ENCODE data around the gene PSMD3. TPM values are rescaled to one million over a fixed set of nuclear protein-coding genes. Genes with fewer than 3 reads are reported as not detected.

PSMD3 gene
- polyA plus RNA-seq, 2 of the 4 experiments (the other 2 are of a cell fraction) = 87.7 to 193 TPM

GRCh38 chr17:39963829-39964228, 16.8 kb upstream of the PSMD3 start:
- CTCF ChIA-PET = interaction anchor here (1.8 to 13.9 kb wide), 3 partner anchors 10 to 62 kb away, joined by 4 to 405 read pairs (median 6); partner anchors contain the start of gene PSMD3
- H3K4me3 ChIP-seq = no peak overlapping the region
- DNase-seq (ENCODE audit: low read depth in 1 of 2, low spot score in 1 of 2) (no peak), FAIRE-seq (no peak), ATAC-seq (no peak)
- no peaks in the 10 kb centered on the region for H3K4me1 ChIP-seq
- POLR2A ChIA-PET = interaction anchor here (2.0 kb wide), 1 partner anchor 17 kb away, joined by 4 read pairs; the partner anchor contains the start of gene PSMD3
- WGBS (ENCODE audit: missing lambda C conversion rate) = 50% methylated on average over 6 of the region's 6 CpGs
- TF ChIP-seq FOXS1 (CRISPR knock-in tag; IDR thresholded peaks at IDR 0.05) (no peak), BHLHE40 (IDR thresholded peaks at IDR 0.05; ENCODE audit: low read depth, low read length) (no peak), USF2 (IDR thresholded peaks at IDR 0.05) (no peak), POLR2AphosphoS2 (conservative IDR thresholded peaks at IDR 0.05; ENCODE audit: low read length) (no peak), RFX5 (IDR thresholded peaks at IDR 0.05) (no peak), SMC3 (IDR thresholded peaks at IDR 0.05) (no peak), ZC3H11A (IDR thresholded peaks at IDR 0.05) (no peak), E2F6 (IDR thresholded peaks at IDR 0.05; ENCODE audit: borderline replicate concordance, low read depth) (no peak), RAD21 (conservative IDR thresholded peaks at IDR 0.05 in 1 of 2, IDR thresholded peaks at IDR 0.05 in 1 of 2) (no peak), HOXA7 (CRISPR knock-in tag; IDR thresholded peaks at IDR 0.05) (no peak), RNF2 (IDR thresholded peaks at IDR 0.05; ENCODE audit: borderline replicate concordance, low read depth) (no peak), HEYL (CRISPR knock-in tag; IDR thresholded peaks at IDR 0.05) (no peak), RARB (CRISPR knock-in tag; IDR thresholded peaks at IDR 0.05) (no peak), CBX8 (IDR thresholded peaks at IDR 0.05) (no peak), ZNF302 (CRISPR knock-in tag; IDR thresholded peaks at IDR 0.05) (no peak), CTCF (IDR thresholded peaks at IDR 0.05) (no peak), HDAC2 (IDR thresholded peaks at IDR 0.05) (no peak), GATA3 (IDR thresholded peaks at IDR 0.05; ENCODE audit: borderline replicate concordance) (no peak), KDM5A (IDR thresholded peaks at IDR 0.05) (no peak)
- H3K27ac ChIP-seq = no peak overlapping the region
- no peaks in the 10 kb centered on the region for H3K9me3 ChIP-seq
- H3K4me2 ChIP-seq = no peak overlapping the region

GRCh38 chr17:39965017-39965699, 15.4 kb upstream of the PSMD3 start:
- CTCF ChIA-PET = interaction anchor here (0.9 to 19.9 kb wide), 5 partner anchors 5 to 110 kb away, joined by 3 to 405 read pairs (median 5); partner anchors contain the start of genes GSDMA and PSMD3
- Histone ChIP-seq H3K4me1 (no peaks in the 10 kb centered on the region), H3K4me2 (no peak overlapping the region), H3K9me3 (no peaks in the 10 kb centered on the region), H3K27ac (no peak overlapping the region), H3K4me3 (no peak overlapping the region)
- 60% methylated on average over 8 of the region's 8 CpGs for WGBS (ENCODE audit: missing lambda C conversion rate)
- no peak for FAIRE-seq
- no peak; a peak in 1 of 6 replicates for ATAC-seq
- DNase-seq (ENCODE audit: low read depth in 1 of 2, low spot score in 1 of 2) = no peak
- POLR2A ChIA-PET = interaction anchor here (1.1 to 1.5 kb wide), 2 partner anchors 15 to 135 kb away, joined by 3 to 7 read pairs; partner anchors contain the start of genes NR1D1 and PSMD3
- no peak for TF ChIP-seq FOXS1 (CRISPR knock-in tag; IDR thresholded peaks at IDR 0.05)
- no peak for TF ChIP-seq CBX8 (IDR thresholded peaks at IDR 0.05)
- no peak for TF ChIP-seq HOXB13 (CRISPR knock-in tag; IDR thresholded peaks at IDR 0.05; ENCODE audit: low read depth)
- no peak for TF ChIP-seq CBX2 (IDR thresholded peaks at IDR 0.05; ENCODE audit: borderline replicate concordance, low read depth)
- TF ChIP-seq MAFK (IDR thresholded peaks at IDR 0.05; ENCODE audit: partially characterized antibody) = no peak
- TF ChIP-seq HES2 (IDR thresholded peaks at IDR 0.05) = no peak
- no peak for TF ChIP-seq CTCF (IDR thresholded peaks at IDR 0.05)
- no peak for TF ChIP-seq E2F6 (IDR thresholded peaks at IDR 0.05; ENCODE audit: borderline replicate concordance, low read depth)
- TF ChIP-seq KDM1A (IDR thresholded peaks at IDR 0.05; ENCODE audit: low read depth) = no peak
- no peak for TF ChIP-seq SREBF2 (IDR thresholded peaks at IDR 0.05)
- TF ChIP-seq ZNF302 (CRISPR knock-in tag; IDR thresholded peaks at IDR 0.05) = no peak
- TF ChIP-seq BCL3 (IDR thresholded peaks at IDR 0.05) = no peak
- no peak for TF ChIP-seq ZC3H11A (IDR thresholded peaks at IDR 0.05)
- no peak for TF ChIP-seq MAZ (IDR thresholded peaks at IDR 0.05; ENCODE audit: borderline replicate concordance, low read depth, low read length)
- TF ChIP-seq ZFP36 (IDR thresholded peaks at IDR 0.05; ENCODE audit: borderline replicate concordance, partially characterized antibody) = no peak
- TF ChIP-seq CEBPB (IDR thresholded peaks at IDR 0.05) = no peak
- no peak for TF ChIP-seq JUNB (IDR thresholded peaks at IDR 0.05)
